Liver (tissue), 9 donors: ENCODE data around the gene BMP6. TPM values are rescaled to one million over a fixed set of nuclear protein-coding genes. Genes with fewer than 3 reads are reported as not detected.

Experiments used
- DNase-seq: peaks from one replicate; pipeline ENCODE4 v3.0.0-alpha.2; 2017; ENCODE audit warnings: low spot score
- H3K27ac ChIP-seq, 2 donors: one replicate each; pipeline ENCODE4 v1.7.0; 2013; ENCODE audit warnings: inconsistent platforms in 2 of 2, low read length in 2 of 2, control low read depth in 1 of 2, low read depth in 1 of 2, mild to moderate bottlenecking in 1 of 2
- H3K27me3 ChIP-seq, 4 donors: one replicate each; pipeline versions ENCODE4 v1.6.1 to v1.7.0; 2013; ENCODE audit warnings: low read length in 3 of 4, inconsistent platforms in 1 of 4, mild to moderate bottlenecking in 1 of 4, moderate library complexity in 1 of 4; ENCODE audit not compliant: control insufficient read depth in 4 of 4, insufficient read depth in 4 of 4
- H3K36me3 ChIP-seq, 4 donors: one replicate each; pipeline versions ENCODE4 v1.6.1 to v1.7.0; 2013; ENCODE audit warnings: low read length in 3 of 4, mild to moderate bottlenecking in 3 of 4, low read depth in 1 of 4, moderate library complexity in 1 of 4; ENCODE audit not compliant: control insufficient read depth in 4 of 4, insufficient read depth in 3 of 4
- H3K4me1 ChIP-seq, 4 donors: one replicate each; pipeline versions ENCODE4 v1.6.1 to v1.7.0; 2013; ENCODE audit warnings: low read length in 3 of 4, mild to moderate bottlenecking in 3 of 4, moderate library complexity in 1 of 4; ENCODE audit not compliant: control insufficient read depth in 4 of 4, insufficient read depth in 4 of 4
- H3K4me3 ChIP-seq, 3 donors: one replicate each; pipeline versions ENCODE4 v1.6.1 to v1.7.0; 2013; ENCODE audit warnings: low read length in 3 of 3, control low read depth in 1 of 3, low read depth in 1 of 3, mild to moderate bottlenecking in 1 of 3
- H3K9ac ChIP-seq, 2 donors: one replicate each; pipeline ENCODE4 v1.7.0; 2013; ENCODE audit warnings: low read length in 2 of 2, mild to moderate bottlenecking in 2 of 2, moderate library complexity in 2 of 2, control low read depth in 1 of 2, low read depth in 1 of 2
- H3K9me3 ChIP-seq, 4 donors: one replicate each; pipeline versions ENCODE4 v1.6.1 to v1.7.0; 2013; ENCODE audit warnings: low read length in 3 of 4; ENCODE audit not compliant: control insufficient read depth in 4 of 4
- ATF3 ChIP-seq: IDR thresholded peaks from 2 replicates; pipeline ENCODE4 v1.6.1; 2016; ENCODE audit warnings: antibody characterized with exemption
- CTCF ChIP-seq: fragments of 150-350 bp; IDR thresholded peaks from 2 replicates; pipeline ENCODE4 v1.5.1; 2017; ENCODE audit warnings: improper control_type of control experiment, low read depth, low read length; ENCODE audit not compliant: missing input control
- FOXA1 ChIP-seq: IDR thresholded peaks from 2 replicates; pipeline ENCODE4 v1.6.1; 2016; ENCODE audit warnings: antibody characterized with exemption
- GABPA ChIP-seq, 2 donors: IDR thresholded peaks in 1 of 2; conservative IDR thresholded peaks in 1 of 2; 2 replicates each; pipeline ENCODE4 v1.6.1; 2016; ENCODE audit warnings: antibody characterized with exemption in 2 of 2, mild to moderate bottlenecking in 1 of 2, moderate library complexity in 1 of 2
- HNF4A ChIP-seq, 2 donors: conservative IDR thresholded peaks; 2 replicates each; pipeline ENCODE4 v1.6.1; 2016; ENCODE audit warnings: antibody characterized with exemption in 2 of 2, mild to moderate bottlenecking in 2 of 2
- HNF4G ChIP-seq: IDR thresholded peaks from 2 replicates; pipeline ENCODE4 v1.6.1; 2016; ENCODE audit warnings: antibody characterized with exemption
- JUND ChIP-seq, 2 donors: IDR thresholded peaks; 2 replicates each; pipeline ENCODE4 v1.6.1; 2016; ENCODE audit warnings: antibody characterized with exemption in 2 of 2
- NR2F2 ChIP-seq: IDR thresholded peaks from 2 replicates; pipeline ENCODE4 v1.6.1; 2016; ENCODE audit warnings: antibody characterized with exemption
- RAD21 ChIP-seq, 2 donors: IDR thresholded peaks; 2 replicates each; pipeline ENCODE4 v1.6.1; 2016; ENCODE audit warnings: antibody characterized with exemption in 2 of 2, mild to moderate bottlenecking in 2 of 2
- RXRA ChIP-seq, 2 donors: IDR thresholded peaks; 2 replicates each; pipeline ENCODE4 v1.6.1; 2017 to 2018; ENCODE audit warnings: antibody characterized with exemption in 2 of 2, mild to moderate bottlenecking in 1 of 2
- SP1 ChIP-seq: IDR thresholded peaks from 2 replicates; pipeline ENCODE4 v1.6.1; 2018; ENCODE audit warnings: antibody characterized with exemption, mild to moderate bottlenecking
- TAF1 ChIP-seq: conservative IDR thresholded peaks from 2 replicates; pipeline ENCODE4 v1.6.1; 2016; ENCODE audit warnings: antibody characterized with exemption, mild to moderate bottlenecking
- YY1 ChIP-seq: IDR thresholded peaks from 2 replicates; pipeline ENCODE4 v1.6.1; 2016; ENCODE audit warnings: antibody characterized with exemption, mild to moderate bottlenecking
- ZBTB33 ChIP-seq: IDR thresholded peaks from 2 replicates; pipeline ENCODE4 v1.6.1; 2016; ENCODE audit warnings: antibody characterized with exemption
- WGBS: extraction: QIAGEN DNeasy Blood & Tissue Kit; methylation state at CpG from one replicate; pipeline ENCODE4 v1.1.7; 2013; 5-methylcytosine and 5-hydroxymethylcytosine counted together
- polyA plus RNA-seq, 2 donors: library from polyadenylated mRNA; stranded (reverse) in 1 of 2; unstranded in 1 of 2; fragments of 200-250 nt in 1 of 2; fragments of >200 nt in 1 of 2; fragmentation: Nextera tagmentation in 1 of 2; extraction: Ambion mirVana in 1 of 2; gene quantifications; one replicate each; pipeline versions ENCODE4 v1.2.1 to v1.2.3, GENCODE V29; 2013 to 2015
- total RNA-seq, 2 donors: library from RNA; depleted of rRNA; stranded (reverse); fragments of >200 nt; gene quantifications; one replicate each; pipeline ENCODE4 v1.2.3, GENCODE V29; 2014
- TF ChIP-seq, protein P1 (sequence below): IDR thresholded peaks from 2 replicates; pipeline ENCODE4 v1.6.1; 2016; ENCODE audit warnings: antibody characterized with exemption, mild to moderate bottlenecking
- TF ChIP-seq, protein P2 (sequence below): IDR thresholded peaks from 2 replicates; pipeline ENCODE4 v1.6.1; 2016; ENCODE audit warnings: antibody characterized with exemption
- donor health status: healthy.
- donor health status: healthy.
- donor health status: healthy.
- donor health status: healthy.
- donor health status: healthy.

The BMP6 gene
- total and polyA plus RNA-seq, 4 donors: 0.57 to 5.9 (median 2.3) TPM

GRCh38 chr6:7701212-7701834 is 24.6 kb upstream of the BMP6 start:
- TF ChIP-seq SP1 (peak; percentile 63), HNF4A (conservative IDR thresholded peaks at IDR 0.05) (peak; percentile 25 to 80), RXRA (IDR thresholded peaks at IDR 0.05) (peak in 1 of 2 donors; percentile 40), CTCF (no peak), FOXA1 (no peak), ATF3 (peak; percentile 25), RAD21 (IDR thresholded peaks at IDR 0.05) (peak in 1 of 2 donors; percentile 23)
- TF ChIP-seq, protein P1, sequence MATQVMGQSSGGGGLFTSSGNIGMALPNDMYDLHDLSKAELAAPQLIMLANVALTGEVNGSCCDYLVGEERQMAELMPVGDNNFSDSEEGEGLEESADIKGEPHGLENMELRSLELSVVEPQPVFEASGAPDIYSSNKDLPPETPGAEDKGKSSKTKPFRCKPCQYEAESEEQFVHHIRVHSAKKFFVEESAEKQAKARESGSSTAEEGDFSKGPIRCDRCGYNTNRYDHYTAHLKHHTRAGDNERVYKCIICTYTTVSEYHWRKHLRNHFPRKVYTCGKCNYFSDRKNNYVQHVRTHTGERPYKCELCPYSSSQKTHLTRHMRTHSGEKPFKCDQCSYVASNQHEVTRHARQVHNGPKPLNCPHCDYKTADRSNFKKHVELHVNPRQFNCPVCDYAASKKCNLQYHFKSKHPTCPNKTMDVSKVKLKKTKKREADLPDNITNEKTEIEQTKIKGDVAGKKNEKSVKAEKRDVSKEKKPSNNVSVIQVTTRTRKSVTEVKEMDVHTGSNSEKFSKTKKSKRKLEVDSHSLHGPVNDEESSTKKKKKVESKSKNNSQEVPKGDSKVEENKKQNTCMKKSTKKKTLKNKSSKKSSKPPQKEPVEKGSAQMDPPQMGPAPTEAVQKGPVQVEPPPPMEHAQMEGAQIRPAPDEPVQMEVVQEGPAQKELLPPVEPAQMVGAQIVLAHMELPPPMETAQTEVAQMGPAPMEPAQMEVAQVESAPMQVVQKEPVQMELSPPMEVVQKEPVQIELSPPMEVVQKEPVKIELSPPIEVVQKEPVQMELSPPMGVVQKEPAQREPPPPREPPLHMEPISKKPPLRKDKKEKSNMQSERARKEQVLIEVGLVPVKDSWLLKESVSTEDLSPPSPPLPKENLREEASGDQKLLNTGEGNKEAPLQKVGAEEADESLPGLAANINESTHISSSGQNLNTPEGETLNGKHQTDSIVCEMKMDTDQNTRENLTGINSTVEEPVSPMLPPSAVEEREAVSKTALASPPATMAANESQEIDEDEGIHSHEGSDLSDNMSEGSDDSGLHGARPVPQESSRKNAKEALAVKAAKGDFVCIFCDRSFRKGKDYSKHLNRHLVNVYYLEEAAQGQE: no peak
- 76% methylated on average over 5 of the region's 5 CpGs for WGBS
- H3K4me1 ChIP-seq: peaks cover 0 to 5% (median 2%) of the 10 kb centered on the region in 4 donors
- H3K9ac ChIP-seq: no peak overlapping the region
- H3K36me3 ChIP-seq: no peaks in the 10 kb centered on the region
- no peak overlapping the region for H3K27ac ChIP-seq
- no peak for DNase-seq
- H3K27me3 ChIP-seq: no peaks in the 10 kb centered on the region
- no peak overlapping the region for H3K4me3 ChIP-seq
- H3K9me3 ChIP-seq: no peaks in the 10 kb centered on the region

DNA sequence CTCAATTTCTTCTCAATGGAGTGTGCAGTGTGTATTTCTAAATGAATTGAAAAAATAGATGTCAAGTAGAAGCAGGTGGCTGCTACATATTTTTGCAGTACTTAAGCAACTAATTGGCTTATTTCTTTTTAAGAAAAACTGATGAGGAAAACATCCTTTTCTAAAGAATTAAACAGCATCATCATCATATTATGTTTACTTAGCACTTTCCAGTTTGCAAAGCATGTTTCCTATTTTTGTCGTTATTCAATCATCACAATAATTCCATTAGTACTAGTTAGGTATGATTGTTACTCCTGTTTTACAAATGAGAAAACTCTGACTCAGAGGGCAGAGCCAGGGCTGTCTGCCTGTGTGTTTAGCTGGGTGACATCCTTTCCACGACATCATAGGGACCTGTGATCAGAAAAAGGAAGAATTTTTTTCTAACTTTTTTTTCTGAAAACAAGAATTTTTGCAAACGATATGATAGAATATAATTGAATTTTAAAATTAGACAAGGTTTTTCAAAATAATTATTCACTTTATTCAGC is 22.7 kb upstream of the BMP6 start:
- no peaks in the 10 kb centered on the region for H3K4me1 ChIP-seq
- no peaks in the 10 kb centered on the region for H3K27me3 ChIP-seq
- no peak overlapping the region for H3K4me3 ChIP-seq
- no peak overlapping the region for H3K9ac ChIP-seq
- no peak for DNase-seq
- WGBS: 77% methylated on average over 3 of the region's 3 CpGs
- no peaks in the 10 kb centered on the region for H3K9me3 ChIP-seq
- TF ChIP-seq YY1 (no peak), TAF1 (no peak)
- H3K27ac ChIP-seq: no peak overlapping the region
- H3K36me3 ChIP-seq: no peaks in the 10 kb centered on the region

GRCh38 chr6:7705483-7705882 is 20.4 kb upstream of the BMP6 start:
- no peaks in the 10 kb centered on the region for H3K27me3 ChIP-seq
- WGBS: 93% methylated on average over 4 of the region's 4 CpGs
- no peaks in the 10 kb centered on the region for H3K9me3 ChIP-seq
- H3K4me1 ChIP-seq: no peaks in the 10 kb centered on the region
- no peak overlapping the region for H3K9ac ChIP-seq
- DNase-seq: no peak
- TF ChIP-seq GABPA (IDR thresholded peaks at IDR 0.05 in 1 of 2, conservative IDR thresholded peaks at IDR 0.05 in 1 of 2) (no peak), NR2F2 (no peak), RAD21 (IDR thresholded peaks at IDR 0.05) (no peak), HNF4G (no peak), ZBTB33 (no peak), SP1 (no peak), ATF3 (no peak), JUND (IDR thresholded peaks at IDR 0.05) (no peak), HNF4A (conservative IDR thresholded peaks at IDR 0.05) (no peak), TAF1 (no peak)
- TF ChIP-seq, protein P2, sequence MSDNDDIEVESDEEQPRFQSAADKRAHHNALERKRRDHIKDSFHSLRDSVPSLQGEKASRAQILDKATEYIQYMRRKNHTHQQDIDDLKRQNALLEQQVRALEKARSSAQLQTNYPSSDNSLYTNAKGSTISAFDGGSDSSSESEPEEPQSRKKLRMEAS: no peak
- H3K4me3 ChIP-seq: no peak overlapping the region
- no peak overlapping the region for H3K27ac ChIP-seq
- no peaks in the 10 kb centered on the region for H3K36me3 ChIP-seq
